IMR-90 (cell line): ENCODE results near the gene KDELR1.

Experiments used
- RCOR1 ChIP-seq: IDR thresholded peaks from 2 replicates; pipeline ENCODE4 v1.6.1; 2012; ENCODE audit warnings: mild to moderate bottlenecking, low read length, improper control_type of control experiment; ENCODE audit not compliant: insufficient replicate concordance
- TF ChIP-seq, protein P1 (sequence below): conservative IDR thresholded peaks from 2 replicates; pipeline ENCODE4 v1.5.1; 2012; ENCODE audit warnings: mild to moderate bottlenecking, low read depth, low read length, improper control_type of control experiment

DNA sequence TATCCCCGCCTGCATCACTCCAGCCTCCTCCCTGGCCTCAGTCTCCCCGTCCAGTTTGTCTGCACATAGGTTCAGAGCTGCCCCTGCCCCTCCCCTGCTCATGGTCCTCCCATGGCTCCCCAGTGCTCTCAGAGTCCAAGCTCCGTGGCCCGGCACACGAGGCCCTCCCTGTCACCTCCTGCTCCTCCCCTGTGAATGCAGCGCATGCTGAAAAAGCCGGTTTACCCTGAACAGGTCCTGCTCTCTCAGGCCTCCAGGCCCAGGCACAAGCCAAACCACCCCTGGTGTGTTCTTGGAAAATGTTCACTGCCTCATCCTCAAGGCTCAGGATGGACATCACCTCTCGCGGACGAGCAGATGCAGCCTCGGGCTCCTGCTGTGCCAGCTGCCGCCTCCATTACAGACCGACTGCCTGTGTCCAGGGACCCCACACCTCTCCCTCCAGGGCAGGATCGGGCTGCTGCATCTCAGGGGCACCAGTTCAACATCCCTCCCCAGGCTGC is 53.0 kb downstream of the KDELR1 start:
- TF ChIP-seq, protein P1, sequence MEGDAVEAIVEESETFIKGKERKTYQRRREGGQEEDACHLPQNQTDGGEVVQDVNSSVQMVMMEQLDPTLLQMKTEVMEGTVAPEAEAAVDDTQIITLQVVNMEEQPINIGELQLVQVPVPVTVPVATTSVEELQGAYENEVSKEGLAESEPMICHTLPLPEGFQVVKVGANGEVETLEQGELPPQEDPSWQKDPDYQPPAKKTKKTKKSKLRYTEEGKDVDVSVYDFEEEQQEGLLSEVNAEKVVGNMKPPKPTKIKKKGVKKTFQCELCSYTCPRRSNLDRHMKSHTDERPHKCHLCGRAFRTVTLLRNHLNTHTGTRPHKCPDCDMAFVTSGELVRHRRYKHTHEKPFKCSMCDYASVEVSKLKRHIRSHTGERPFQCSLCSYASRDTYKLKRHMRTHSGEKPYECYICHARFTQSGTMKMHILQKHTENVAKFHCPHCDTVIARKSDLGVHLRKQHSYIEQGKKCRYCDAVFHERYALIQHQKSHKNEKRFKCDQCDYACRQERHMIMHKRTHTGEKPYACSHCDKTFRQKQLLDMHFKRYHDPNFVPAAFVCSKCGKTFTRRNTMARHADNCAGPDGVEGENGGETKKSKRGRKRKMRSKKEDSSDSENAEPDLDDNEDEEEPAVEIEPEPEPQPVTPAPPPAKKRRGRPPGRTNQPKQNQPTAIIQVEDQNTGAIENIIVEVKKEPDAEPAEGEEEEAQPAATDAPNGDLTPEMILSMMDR: no peak
- TF ChIP-seq RCOR1: no peak
